COR-L47 (cell line): ENCODE data around the gene RDH5.
"Not testable (repeated sequence)": the region's sequence is repeated elsewhere in the genome, so short reads cannot be mapped to it uniquely, and the experiment has no call there.

Experiments
- DNase-seq: peaks from one replicate; lab custom pipeline; 2025; lab: John Stamatoyannopoulos, UW

RDH5 gene

GRCh38 chr12:55745361-55746173, 25.4 kb downstream of the RDH5 start:
- DNase-seq, result no peak

- DNase-seq, result no peak
Observed at GRCh38 chr12:55746174-55746912, 26.1 kb downstream of the RDH5 start.

- DNase-seq, result no peak
Observed at GRCh38 chr12:55746913-55747231, 26.7 kb downstream of the RDH5 start.

- DNase-seq, result no peak
Observed at GRCh38 chr12:55748230-55748993, 28.2 kb downstream of the RDH5 start.

- DNase-seq, result no peak
Observed at GRCh38 chr12:55755246-55755645, 35.1 kb downstream of the RDH5 start.

- DNase-seq, result no peak
Observed at GRCh38 chr12:55757701-55758100, 37.5 kb downstream of the RDH5 start.

- DNase-seq, result not testable (repeated sequence)
Observed at GRCh38 chr12:55758575-55758974, 38.4 kb downstream of the RDH5 start.

- DNase-seq, result no peak
Observed at GRCh38 chr12:55760663-55761062, 40.5 kb downstream of the RDH5 start.

- DNase-seq, result no peak
Observed at GRCh38 chr12:55762646-55763045, 42.5 kb downstream of the RDH5 start.

GRCh38 chr12:55765736-55766290, 45.6 kb downstream of the RDH5 start:
- DNase-seq, result no peak

- DNase-seq, result no peak
Observed at GRCh38 chr12:55767156-55767555, 47.0 kb downstream of the RDH5 start.

- no peak for DNase-seq
Observed at GRCh38 chr12:55771736-55772135, 51.5 kb downstream of the RDH5 start.
